H1 (cell line): Measurements from ENCODE around the gene CCNJ. TPM values are rescaled to one million over a fixed set of nuclear protein-coding genes. Genes with fewer than 3 reads are reported as not detected.

Experiments
- microRNA-seq, 2 experiments: library from miRNA; unstranded; fragments of <30 nt; microRNA quantifications; one replicate each; pipeline versions ENCODE4 to v1.2.0, GENCODE V29; 2016 to 2020; ENCODE audit warnings: borderline microRNAs expressed in 2 of 2, borderline number of aligned reads in 2 of 2, borderline replicate concordance in 1 of 2
- polyA plus RNA-seq, 7 experiments: library from polyadenylated mRNA; depleted of rRNA in 3 of 7; stranded (reverse) in 5 of 7; unstranded in 2 of 7; fragments of >200 nt in 5 of 7; fragments of 200-250 nt in 2 of 7; gene quantifications; 1 replicate in 5 of 7; 2 replicates in 1 of 7; 4 replicates in 1 of 7; pipeline versions ENCODE4 v1.2.1 to v1.2.3, GENCODE V29; 2011 to 2013; ENCODE audit warnings: missing spikeins in 2 of 7, mixed read lengths in 2 of 7
- small RNA-seq: library from polyadenylated mRNA; stranded (forward); fragments of <200 nt; extraction: miRNeasy Mini kit (QIAGEN cat#:217004); gene quantifications from one replicate; pipeline ENCODE3, GENCODE V24; 2013; ENCODE audit not compliant: insufficient read depth
- total RNA-seq: library from RNA; stranded (reverse); fragmentation: NEBNext Ultra II Directional; extraction: Animal tissue kit (Norgen Biotek cat#: 25700); gene quantifications from 2 replicates; pipeline ENCODE4 v1.2.1, GENCODE V29; 2021

Gene CCNJ
- total and polyA plus RNA-seq, 2 of the 8 experiments (the other 6 are each of a cell fraction or from before 2014, with no cell fraction given), result 31.4 to 34.7 TPM

Small RNA genes lying within 50 kb of the gene (microRNA-seq; reads per million reads assigned to microRNA genes)
- gene MIR3157, result 0 to 2.2 reads per million in 2 experiments

Small RNA genes lying within 50 kb of the gene (small RNA-seq; reads per million reads assigned to genes)
- gene MIR3157, result 1.4 reads per million

Other genes starting within 250 kb of the CCNJ start
- 0.29 and 0.71 TPM in 2 replicates for gene CC2D2B, start 135.6 kb upstream of the CCNJ start, total RNA-seq
- gene CC2D2B, start 135.6 kb upstream of the CCNJ start, polyA plus RNA-seq (2011; rRNA removed), result 0.09 TPM in 1 of 2 replicates, not detected in the other
- gene ZNF518A, start 86.7 kb downstream of the CCNJ start, total RNA-seq, result 26.8 and 34.8 TPM in 2 replicates
- 4.0 and 6.6 TPM in 2 replicates for gene ZNF518A, start 86.7 kb downstream of the CCNJ start, polyA plus RNA-seq (2011; rRNA removed)
- gene BLNK, start 228.0 kb downstream of the CCNJ start, total RNA-seq, result not detected in 2 replicates
- gene BLNK, start 228.0 kb downstream of the CCNJ start, polyA plus RNA-seq (2011; rRNA removed), result not detected in 2 replicates